Testis (tissue), 2 donors: ENCODE measurements around the gene NR6A1.

Experiments
- POLR2A ChIP-seq: fragments of 450-650 bp; IDR thresholded peaks from one replicate; pipeline ENCODE4 v1.6.1; 2017; ENCODE audit warnings: antibody characterized with exemption, mild to moderate bottlenecking, moderate library complexity
- TF ChIP-seq, protein P1 (sequence below), 3 experiments: fragments of 450-650 bp in 2 of 3; fragments of 200-600 bp in 1 of 3; sonication (generic) in 1 of 3; IDR thresholded peaks; one replicate each; pipeline ENCODE4 v1.5.1; 2016 to 2019; ENCODE audit warnings: antibody characterized with exemption in 3 of 3, mild to moderate bottlenecking in 2 of 3, moderate library complexity in 1 of 3

DNA sequence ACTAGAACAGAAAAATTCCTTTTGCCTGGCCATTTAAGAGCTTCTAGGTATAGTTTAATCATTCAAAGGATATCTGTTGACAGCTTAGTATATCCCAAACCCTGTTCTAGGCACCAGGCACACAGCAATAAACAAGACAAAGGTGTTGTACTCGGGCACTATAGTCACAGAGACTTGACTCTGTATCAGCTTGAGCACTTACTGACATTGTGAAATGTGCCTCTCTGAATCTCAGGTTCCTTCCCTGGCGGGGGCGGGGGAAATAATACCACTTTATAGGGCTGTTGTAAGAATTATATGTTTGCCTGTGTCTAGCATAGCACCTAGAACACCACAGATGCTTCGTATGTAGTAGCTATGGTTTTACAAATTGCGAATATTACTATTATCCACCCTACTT is 104.5 kb downstream of the NR6A1 start:
- TF ChIP-seq, protein P1, sequence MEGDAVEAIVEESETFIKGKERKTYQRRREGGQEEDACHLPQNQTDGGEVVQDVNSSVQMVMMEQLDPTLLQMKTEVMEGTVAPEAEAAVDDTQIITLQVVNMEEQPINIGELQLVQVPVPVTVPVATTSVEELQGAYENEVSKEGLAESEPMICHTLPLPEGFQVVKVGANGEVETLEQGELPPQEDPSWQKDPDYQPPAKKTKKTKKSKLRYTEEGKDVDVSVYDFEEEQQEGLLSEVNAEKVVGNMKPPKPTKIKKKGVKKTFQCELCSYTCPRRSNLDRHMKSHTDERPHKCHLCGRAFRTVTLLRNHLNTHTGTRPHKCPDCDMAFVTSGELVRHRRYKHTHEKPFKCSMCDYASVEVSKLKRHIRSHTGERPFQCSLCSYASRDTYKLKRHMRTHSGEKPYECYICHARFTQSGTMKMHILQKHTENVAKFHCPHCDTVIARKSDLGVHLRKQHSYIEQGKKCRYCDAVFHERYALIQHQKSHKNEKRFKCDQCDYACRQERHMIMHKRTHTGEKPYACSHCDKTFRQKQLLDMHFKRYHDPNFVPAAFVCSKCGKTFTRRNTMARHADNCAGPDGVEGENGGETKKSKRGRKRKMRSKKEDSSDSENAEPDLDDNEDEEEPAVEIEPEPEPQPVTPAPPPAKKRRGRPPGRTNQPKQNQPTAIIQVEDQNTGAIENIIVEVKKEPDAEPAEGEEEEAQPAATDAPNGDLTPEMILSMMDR (IDR thresholded peaks at IDR 0.05): no peak
- no peak for TF ChIP-seq POLR2A
